Type B pancreatic cell (in vitro differentiated cells): Measurements from ENCODE around the gene JAKMIP2. TPM values are rescaled to one million over a fixed set of nuclear protein-coding genes. Genes with fewer than 3 reads are reported as not detected.
"Not testable (repeated sequence)": the region's sequence is repeated elsewhere in the genome, so short reads cannot be mapped to it uniquely, and the experiment has no call there.

Experiments used
- DNase-seq: peaks from one replicate; pipeline ENCODE4 v3.0.0; 2021; ENCODE audit warnings: mixed read lengths; ENCODE audit not compliant: unreplicated experiment; ENCODE audit errors: extremely low spot score
- H3K27ac Mint-ChIP-seq: 2 replicates; pipeline ENCODE4 v1.8.0; 2021; ENCODE audit warnings: mild to moderate bottlenecking, mixed read lengths
- H3K27me3 Mint-ChIP-seq: 2 replicates; pipeline ENCODE4 v1.8.0; 2021; ENCODE audit warnings: mixed read lengths
- H3K36me3 Mint-ChIP-seq: 2 replicates; pipeline ENCODE4 v1.8.0; 2021; ENCODE audit warnings: mixed read lengths
- H3K4me1 Mint-ChIP-seq: one replicate; pipeline ENCODE4 v1.8.0; 2021; ENCODE audit warnings: mixed read lengths; ENCODE audit not compliant: unreplicated experiment
- H3K4me3 Mint-ChIP-seq: 2 replicates; pipeline ENCODE4 v1.8.0; 2021; ENCODE audit warnings: mild to moderate bottlenecking, mixed read lengths
- H3K9me3 Mint-ChIP-seq: 2 replicates; pipeline ENCODE4 v1.8.0; 2021; ENCODE audit warnings: mixed read lengths
- total RNA-seq: library from RNA; stranded (reverse); gene quantifications from 2 replicates; pipeline ENCODE4 v1.2.1, GENCODE V29; 2021; ENCODE audit warnings: low replicate concordance
- TF ChIP-seq, protein P1 (sequence below): fragments of 200-600 bp; sonication (generic); conservative IDR thresholded peaks from 2 replicates; pipeline ENCODE4 v1.5.0; 2021; ENCODE audit warnings: antibody characterized with exemption, mild to moderate bottlenecking

Gene JAKMIP2
- total RNA-seq, 1 donor from 2014 or later, result 13.8 TPM

DNA sequence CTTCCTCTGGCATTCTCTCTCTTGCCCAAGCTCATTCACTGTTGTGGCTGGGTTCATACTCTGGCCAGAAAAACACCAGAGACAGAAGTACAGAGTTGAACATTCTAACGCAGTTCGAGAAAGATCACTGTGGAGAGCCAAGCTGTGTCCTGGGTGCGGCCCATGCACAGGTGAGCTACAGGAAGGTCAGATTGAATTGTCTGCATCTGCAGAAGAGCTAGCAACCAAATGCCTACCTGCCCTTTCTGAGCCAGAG is 145.9 kb downstream of the JAKMIP2 start:
- no peak for DNase-seq
- TF ChIP-seq, protein P1, sequence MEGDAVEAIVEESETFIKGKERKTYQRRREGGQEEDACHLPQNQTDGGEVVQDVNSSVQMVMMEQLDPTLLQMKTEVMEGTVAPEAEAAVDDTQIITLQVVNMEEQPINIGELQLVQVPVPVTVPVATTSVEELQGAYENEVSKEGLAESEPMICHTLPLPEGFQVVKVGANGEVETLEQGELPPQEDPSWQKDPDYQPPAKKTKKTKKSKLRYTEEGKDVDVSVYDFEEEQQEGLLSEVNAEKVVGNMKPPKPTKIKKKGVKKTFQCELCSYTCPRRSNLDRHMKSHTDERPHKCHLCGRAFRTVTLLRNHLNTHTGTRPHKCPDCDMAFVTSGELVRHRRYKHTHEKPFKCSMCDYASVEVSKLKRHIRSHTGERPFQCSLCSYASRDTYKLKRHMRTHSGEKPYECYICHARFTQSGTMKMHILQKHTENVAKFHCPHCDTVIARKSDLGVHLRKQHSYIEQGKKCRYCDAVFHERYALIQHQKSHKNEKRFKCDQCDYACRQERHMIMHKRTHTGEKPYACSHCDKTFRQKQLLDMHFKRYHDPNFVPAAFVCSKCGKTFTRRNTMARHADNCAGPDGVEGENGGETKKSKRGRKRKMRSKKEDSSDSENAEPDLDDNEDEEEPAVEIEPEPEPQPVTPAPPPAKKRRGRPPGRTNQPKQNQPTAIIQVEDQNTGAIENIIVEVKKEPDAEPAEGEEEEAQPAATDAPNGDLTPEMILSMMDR, result no peak
- no peaks in the 10 kb centered on the region for H3K27me3 Mint-ChIP-seq
- H3K36me3 Mint-ChIP-seq, result peaks cover 8% of the 10 kb centered on the region
- no peaks in the 10 kb centered on the region for H3K9me3 Mint-ChIP-seq
- H3K4me3 Mint-ChIP-seq, result no peak overlapping the region
- no peak overlapping the region for H3K27ac Mint-ChIP-seq
- no peaks in the 10 kb centered on the region for H3K4me1 Mint-ChIP-seq

DNA sequence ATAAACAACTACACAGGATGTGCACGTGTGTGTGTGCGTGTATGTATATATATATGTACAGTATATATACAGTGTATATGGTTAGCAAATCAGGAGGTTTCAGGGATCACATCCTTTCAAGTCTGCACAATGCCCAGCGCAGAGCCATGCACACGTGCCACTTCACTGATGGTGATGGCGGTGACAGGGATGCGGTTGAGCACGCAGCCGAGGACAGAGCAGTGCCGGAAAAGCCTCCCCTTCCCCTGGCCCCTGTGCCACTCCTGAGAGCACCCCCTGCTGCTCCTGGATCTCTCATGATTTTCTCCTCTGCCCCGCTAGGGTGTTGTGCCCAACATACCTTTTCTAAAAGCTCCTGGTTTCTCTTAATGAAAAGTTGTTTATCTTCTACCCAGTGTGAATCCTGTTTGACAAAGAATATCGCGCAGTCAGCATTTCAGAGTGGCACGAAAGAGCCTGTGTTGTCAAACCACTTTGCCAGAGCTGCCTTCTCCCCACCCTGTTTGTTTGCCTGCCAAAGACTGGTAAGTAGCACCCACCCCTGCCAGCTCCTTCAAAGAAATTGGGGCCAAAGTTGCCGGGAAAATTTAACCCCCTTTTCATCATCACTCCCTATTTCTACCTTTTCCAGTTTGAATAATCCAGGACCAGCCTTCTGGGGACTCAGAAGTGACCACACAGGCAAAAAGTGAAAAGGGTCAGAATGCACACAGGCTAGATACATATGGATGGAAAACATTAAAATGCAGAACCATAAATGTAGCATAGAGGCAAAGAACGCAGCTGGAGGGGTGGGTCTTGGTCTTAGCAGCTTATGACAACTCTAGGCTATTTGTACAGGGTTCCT is 146.4 kb downstream of the JAKMIP2 start:
- TF ChIP-seq, protein P1, result no peak
- Mint-ChIP-seq H3K4me1 (no peaks in the 10 kb centered on the region), H3K27ac (no peak overlapping the region), H3K9me3 (no peaks in the 10 kb centered on the region), H3K36me3 (peaks cover 11% of the 10 kb centered on the region), H3K27me3 (no peaks in the 10 kb centered on the region), H3K4me3 (no peak overlapping the region)
- no peak for DNase-seq

DNA sequence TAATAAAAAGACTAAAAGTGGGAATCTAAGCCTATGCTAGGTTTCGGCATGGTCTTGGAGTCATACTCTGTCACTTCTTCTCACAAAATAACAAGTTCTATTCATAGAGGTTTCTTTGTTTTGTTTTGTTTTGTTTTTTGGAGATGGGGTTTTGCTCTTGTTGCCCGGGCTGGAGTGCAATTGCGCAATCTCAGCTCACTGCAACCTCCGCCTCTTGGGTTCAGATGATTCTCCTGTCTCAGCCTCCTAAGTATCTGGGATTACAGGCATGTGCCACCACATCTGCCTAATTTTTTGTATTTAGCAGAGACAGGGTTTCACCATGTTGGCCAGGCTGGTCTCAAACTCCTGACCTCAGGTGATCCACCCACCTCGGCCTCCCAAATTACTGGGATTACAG is 147.1 kb downstream of the JAKMIP2 start:
- not testable (repeated sequence) for DNase-seq, H3K4me1 Mint-ChIP-seq, H3K9me3 Mint-ChIP-seq, H3K27ac Mint-ChIP-seq, H3K27me3 Mint-ChIP-seq, H3K4me3 Mint-ChIP-seq
- H3K36me3 Mint-ChIP-seq, result peaks cover 11% of the 10 kb centered on the region

DNA sequence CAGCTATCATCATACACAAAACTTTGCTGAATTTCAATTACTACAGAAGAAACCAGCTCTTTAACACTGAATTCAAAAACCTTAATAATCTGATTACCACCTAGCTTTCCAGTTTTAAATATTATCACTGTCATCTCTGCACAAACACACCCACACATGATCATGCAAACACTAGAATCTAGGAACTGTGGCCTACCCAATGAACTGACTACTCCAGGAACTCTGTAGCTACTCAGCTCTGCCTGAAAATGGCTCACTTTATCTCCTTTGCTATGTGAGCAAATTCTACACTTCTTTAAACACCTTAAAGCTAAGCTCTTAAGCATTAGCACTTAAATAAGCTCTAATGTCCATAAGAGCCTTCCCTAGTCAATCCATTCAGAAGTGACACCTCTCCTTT is 149.4 kb downstream of the JAKMIP2 start:
- H3K9me3 Mint-ChIP-seq, result no peaks in the 10 kb centered on the region
- no peaks in the 10 kb centered on the region for H3K27me3 Mint-ChIP-seq
- peaks cover 11% of the 10 kb centered on the region for H3K36me3 Mint-ChIP-seq
- H3K4me1 Mint-ChIP-seq, result peaks cover 1% of the 10 kb centered on the region
- TF ChIP-seq, protein P1, result no peak
- DNase-seq, result no peak
- no peak overlapping the region for H3K27ac Mint-ChIP-seq
- no peak overlapping the region for H3K4me3 Mint-ChIP-seq

DNA sequence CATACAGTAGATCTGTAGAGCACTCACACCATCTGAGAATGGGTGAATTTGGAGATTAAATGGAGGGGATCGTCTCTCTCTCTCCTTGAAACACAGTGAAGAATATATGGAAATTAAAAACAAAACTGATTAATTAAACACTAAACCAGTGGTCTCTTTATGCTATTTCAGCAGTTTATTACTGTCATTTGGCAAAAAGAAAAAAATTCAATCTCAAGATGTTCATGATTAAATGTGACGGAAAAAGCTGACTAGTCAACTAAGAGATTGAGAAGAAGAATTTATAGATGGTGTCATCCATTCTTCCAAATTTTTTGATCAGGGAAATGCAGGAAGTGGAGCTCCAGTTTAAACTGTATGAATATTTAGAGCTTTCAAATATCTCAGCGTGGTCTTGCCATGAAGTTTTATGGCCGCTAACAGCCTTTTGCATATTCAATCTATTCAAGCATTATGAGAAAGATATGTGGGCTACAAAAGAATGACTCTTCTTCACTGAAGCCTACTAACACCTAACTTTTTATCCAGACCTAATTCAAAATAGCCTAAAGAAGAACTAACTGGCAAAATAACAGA is 151.0 kb downstream of the JAKMIP2 start:
- no peaks in the 10 kb centered on the region for H3K9me3 Mint-ChIP-seq
- no peak overlapping the region for H3K27ac Mint-ChIP-seq
- H3K4me1 Mint-ChIP-seq, result peaks cover 4% of the 10 kb centered on the region
- H3K36me3 Mint-ChIP-seq, result peaks cover 7% of the 10 kb centered on the region
- H3K27me3 Mint-ChIP-seq, result no peaks in the 10 kb centered on the region
- TF ChIP-seq, protein P1, result no peak
- DNase-seq, result no peak
- H3K4me3 Mint-ChIP-seq, result no peak overlapping the region

DNA sequence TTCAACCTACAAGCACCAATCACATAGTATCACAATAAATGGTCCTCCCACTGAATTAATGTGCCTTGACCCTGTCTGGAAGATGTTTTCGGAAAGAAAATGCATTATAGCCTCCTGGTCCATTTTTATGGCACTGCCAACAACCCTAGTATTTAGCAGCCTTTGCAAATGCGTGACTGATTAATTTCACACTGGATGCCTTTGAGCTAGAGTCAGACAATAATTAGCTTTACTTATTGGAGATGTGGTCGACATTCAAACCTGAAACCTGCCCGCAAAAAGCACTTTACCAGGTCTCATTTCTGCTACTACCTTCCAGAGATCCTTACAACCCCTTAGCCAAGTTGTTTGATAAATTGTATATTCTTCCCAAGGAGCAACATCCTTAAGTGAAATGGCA is 153.3 kb downstream of the JAKMIP2 start:
- H3K4me3 Mint-ChIP-seq, result no peak overlapping the region
- no peaks in the 10 kb centered on the region for H3K9me3 Mint-ChIP-seq
- peaks cover 4% of the 10 kb centered on the region for H3K4me1 Mint-ChIP-seq
- TF ChIP-seq, protein P1, result no peak
- H3K27ac Mint-ChIP-seq, result no peak overlapping the region
- H3K36me3 Mint-ChIP-seq, result peaks cover 4% of the 10 kb centered on the region
- no peak for DNase-seq
- no peaks in the 10 kb centered on the region for H3K27me3 Mint-ChIP-seq
